T-helper 1 cell treated with Interleukin-12 subunit alpha and Interleukin-12 subunit beta and Interleukin-4 antibody, amounts not matched to agents 30 ng/mL and 1 ng/mL, for 36 hours (primary cell): ENCODE results near the gene KRTAP4-16. TPM values are rescaled to one million over a fixed set of nuclear protein-coding genes. Genes with fewer than 3 reads are reported as not detected.

Experiments used
- total RNA-seq: library from RNA; stranded (reverse); gene quantifications from 2 replicates; pipeline ENCODE4 v1.2.3, GENCODE V29; 2022

KRTAP4-16 gene
- total RNA-seq, 1 donor from 2014 or later, result not detected

Other genes starting within 250 kb of the KRTAP4-16 start
- gene KRT12, start 235.0 kb downstream of the KRTAP4-16 start, total RNA-seq, result not detected in 2 replicates
- not detected in 2 replicates for gene KRT20, start 217.0 kb downstream of the KRTAP4-16 start, total RNA-seq
- not detected in 2 replicates for gene KRT23, start 164.6 kb downstream of the KRTAP4-16 start, total RNA-seq
- gene KRT39, start 135.3 kb downstream of the KRTAP4-16 start, total RNA-seq, result not detected in 2 replicates
- not detected in 2 replicates for gene KRT40, start 117.9 kb downstream of the KRTAP4-16 start, total RNA-seq
- not detected in 2 replicates for gene KRTAP3-3, start 108.0 kb downstream of the KRTAP4-16 start, total RNA-seq
- not detected in 2 replicates for gene KRTAP3-2, start 102.3 kb downstream of the KRTAP4-16 start, total RNA-seq
- gene KRTAP3-1, start 93.1 kb downstream of the KRTAP4-16 start, total RNA-seq, result not detected in 2 replicates
- gene KRTAP1-5, start 75.0 kb downstream of the KRTAP4-16 start, total RNA-seq, result not detected in 2 replicates
- gene KRTAP1-4, start 72.0 kb downstream of the KRTAP4-16 start, total RNA-seq, result not detected in 2 replicates
- gene KRTAP1-3, start 67.3 kb downstream of the KRTAP4-16 start, total RNA-seq, result not detected in 2 replicates
- gene KRTAP1-1, start 60.8 kb downstream of the KRTAP4-16 start, total RNA-seq, result not detected in 2 replicates
- not detected in 2 replicates for gene KRTAP2-1, start 54.9 kb downstream of the KRTAP4-16 start, total RNA-seq
- not detected in 2 replicates for gene KRTAP2-2, start 47.0 kb downstream of the KRTAP4-16 start, total RNA-seq
- gene KRTAP2-3, start 42.1 kb downstream of the KRTAP4-16 start, total RNA-seq, result not detected in 2 replicates
- not detected in 2 replicates for gene KRTAP2-4, start 36.3 kb downstream of the KRTAP4-16 start, total RNA-seq
- not detected in 2 replicates for gene KRTAP4-7, start 18.1 kb downstream of the KRTAP4-16 start, total RNA-seq
- gene KRTAP4-8, start 4.1 kb downstream of the KRTAP4-16 start, total RNA-seq, result not detected in 2 replicates
- not detected in 2 replicates for gene KRTAP4-9, start 3.2 kb upstream of the KRTAP4-16 start, total RNA-seq
- not detected in 2 replicates for gene KRTAP4-11, start 16.2 kb upstream of the KRTAP4-16 start, total RNA-seq
- gene KRTAP4-12, start 22.0 kb upstream of the KRTAP4-16 start, total RNA-seq, result not detected in 2 replicates
- not detected in 2 replicates for gene KRTAP4-6, start 38.3 kb upstream of the KRTAP4-16 start, total RNA-seq
- not detected in 2 replicates for gene KRTAP4-5, start 47.6 kb upstream of the KRTAP4-16 start, total RNA-seq
- gene KRTAP4-4, start 58.5 kb upstream of the KRTAP4-16 start, total RNA-seq, result not detected in 2 replicates
- gene KRTAP4-3, start 66.0 kb upstream of the KRTAP4-16 start, total RNA-seq, result not detected in 2 replicates
- not detected in 2 replicates for gene KRTAP4-2, start 76.0 kb upstream of the KRTAP4-16 start, total RNA-seq
- not detected in 2 replicates for gene KRTAP4-1, start 82.7 kb upstream of the KRTAP4-16 start, total RNA-seq
- gene KRTAP9-1, start 87.7 kb upstream of the KRTAP4-16 start, total RNA-seq, result not detected in 2 replicates
- gene KRTAP9-2, start 124.4 kb upstream of the KRTAP4-16 start, total RNA-seq, result not detected in 2 replicates
- not detected in 2 replicates for gene KRTAP9-3, start 130.2 kb upstream of the KRTAP4-16 start, total RNA-seq
- gene KRTAP9-8, start 135.8 kb upstream of the KRTAP4-16 start, total RNA-seq, result not detected in 2 replicates
- gene KRTAP9-4, start 147.5 kb upstream of the KRTAP4-16 start, total RNA-seq, result not detected in 2 replicates
- not detected in 2 replicates for gene KRTAP9-9, start 153.2 kb upstream of the KRTAP4-16 start, total RNA-seq
- not detected in 2 replicates for gene KRTAP9-6, start 163.2 kb upstream of the KRTAP4-16 start, total RNA-seq
- not detected in 2 replicates for gene KRTAP9-7, start 173.5 kb upstream of the KRTAP4-16 start, total RNA-seq
- not detected in 2 replicates for gene KRTAP29-1, start 200.6 kb upstream of the KRTAP4-16 start, total RNA-seq
- not detected in 2 replicates for gene KRTAP16-1, start 207.1 kb upstream of the KRTAP4-16 start, total RNA-seq
- not detected in 2 replicates for gene KRTAP17-1, start 213.5 kb upstream of the KRTAP4-16 start, total RNA-seq
- gene KRT33A, start 248.6 kb upstream of the KRTAP4-16 start, total RNA-seq, result not detected in 2 replicates